H1 (cell line): ENCODE results near the gene MAP1B.
A peak's percentile ranks its signal among the peaks of the same experiment; 100 is the strongest.

ENCODE experiments used
- BRCA1 ChIP-seq: IDR thresholded peaks from 2 replicates; pipeline ENCODE4 v1.6.1; 2012; ENCODE audit warnings: low read depth, low read length, improper control_type of control experiment
- CBX5 ChIP-seq: fragments of 300-800, 300-1000 bp; sonication (generic); IDR thresholded peaks from 2 replicates; pipeline ENCODE4 v1.7.1; 2016; ENCODE audit warnings: antibody characterized with exemption, low read length, low read depth
- CTCF ChIP-seq, 3 experiments: IDR thresholded peaks; 1 replicate in 2 of 3; 2 replicates in 1 of 3; pipeline versions ENCODE4 v1.5.1 to v1.6.1; 2011; ENCODE audit warnings: low read length in 3 of 3, mild to moderate bottlenecking in 3 of 3, inconsistent platforms in 2 of 3, low read depth in 1 of 3, moderate library complexity in 1 of 3; ENCODE audit not compliant: insufficient read depth in 1 of 3; ENCODE audit errors: control extremely low read depth in 1 of 3
- EP300 ChIP-seq, 2 experiments: IDR thresholded peaks; 1 replicate in 1 of 2; 2 replicates in 1 of 2; pipeline ENCODE4 v1.6.1; 2011 to 2012; ENCODE audit warnings: low read depth in 2 of 2, low read length in 2 of 2, mild to moderate bottlenecking in 2 of 2, borderline replicate concordance in 1 of 2, inconsistent platforms in 1 of 2, moderate library complexity in 1 of 2
- POLR2A ChIP-seq, 2 experiments: IDR thresholded peaks; 1 replicate in 1 of 2; 2 replicates in 1 of 2; pipeline ENCODE4 v1.6.1; 2011; ENCODE audit warnings: low read depth in 2 of 2, low read length in 2 of 2, mild to moderate bottlenecking in 2 of 2; ENCODE audit errors: control extremely low read depth in 1 of 2
- SIN3A ChIP-seq, 2 experiments: IDR thresholded peaks in 1 of 2; conservative IDR thresholded peaks in 1 of 2; 2 replicates each; pipeline ENCODE4 v1.6.1; 2011 to 2012; ENCODE audit warnings: low read length in 2 of 2, improper control_type of control experiment in 1 of 2, low read depth in 1 of 2, mild to moderate bottlenecking in 1 of 2

DNA sequence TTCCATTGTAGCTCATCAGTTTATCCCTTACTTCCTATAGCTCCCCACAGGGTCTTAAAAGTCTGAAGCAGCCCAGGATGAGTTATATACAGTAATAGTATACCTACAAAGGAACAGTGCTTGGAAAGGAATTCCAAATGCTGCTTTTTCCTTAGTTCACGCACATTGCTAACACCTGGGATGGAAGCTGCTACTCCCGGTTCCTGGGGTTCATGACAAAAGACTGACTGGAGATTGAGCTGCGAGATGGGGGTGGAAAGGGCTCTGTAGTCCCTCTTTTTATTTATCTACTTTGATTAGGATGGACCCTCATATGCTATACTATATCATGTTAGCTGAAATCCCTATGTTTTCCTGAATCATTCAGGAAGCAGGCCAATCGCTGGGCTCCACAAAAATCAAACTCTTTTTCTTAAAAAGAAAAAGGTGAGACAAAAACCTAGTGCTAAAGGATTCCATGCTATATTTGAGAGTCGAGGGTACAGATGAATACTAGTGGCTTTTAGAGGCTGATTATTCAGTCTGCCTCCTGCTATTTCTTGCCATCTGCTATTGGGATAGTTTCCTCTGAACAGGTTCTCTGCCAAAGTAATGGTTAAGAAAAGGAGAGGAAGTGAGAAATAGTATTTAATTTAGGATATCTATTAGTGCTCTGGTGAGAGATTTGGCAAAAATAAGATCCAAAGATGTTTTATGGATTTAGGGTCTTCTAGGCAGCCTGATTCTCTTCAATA is 131.6 kb downstream of the MAP1B start:
- TF ChIP-seq EP300 (IDR thresholded peaks at IDR 0.05; ENCODE audit: borderline replicate concordance in 1 of 2, low read depth in 2 of 2, low read length in 2 of 2) (no peak; a peak in 1 of 3 replicates), SIN3A (conservative IDR thresholded peaks at IDR 0.05 in 1 of 2, IDR thresholded peaks at IDR 0.05 in 1 of 2; ENCODE audit: low read depth in 1 of 2, low read length in 2 of 2) (no peak), CBX5 (no peak), CTCF (IDR thresholded peaks at IDR 0.05; ENCODE audit: control extremely low read depth in 1 of 3, insufficient read depth in 1 of 3, low read depth in 1 of 3, low read length in 3 of 3) (no peak), POLR2A (IDR thresholded peaks at IDR 0.05; ENCODE audit: control extremely low read depth in 1 of 2, low read depth in 2 of 2, low read length in 2 of 2) (0 out of 3 replicates have a peak, but pooled peaks of 1 of the 2 experiments have one; percentile 12), BRCA1 (no peak)
